GM12872 (cell line): ENCODE measurements around the gene AOPEP.
A peak's percentile ranks its signal among the peaks of the same experiment; 100 is the strongest.

Experiments used
- TF ChIP-seq, protein P1 (sequence below): IDR thresholded peaks from 3 replicates; pipeline ENCODE4 v1.5.1; 2011; ENCODE audit warnings: low read depth, mild to moderate bottlenecking, low read length, moderate library complexity; ENCODE audit not compliant: insufficient read depth

The AOPEP gene, protein sequence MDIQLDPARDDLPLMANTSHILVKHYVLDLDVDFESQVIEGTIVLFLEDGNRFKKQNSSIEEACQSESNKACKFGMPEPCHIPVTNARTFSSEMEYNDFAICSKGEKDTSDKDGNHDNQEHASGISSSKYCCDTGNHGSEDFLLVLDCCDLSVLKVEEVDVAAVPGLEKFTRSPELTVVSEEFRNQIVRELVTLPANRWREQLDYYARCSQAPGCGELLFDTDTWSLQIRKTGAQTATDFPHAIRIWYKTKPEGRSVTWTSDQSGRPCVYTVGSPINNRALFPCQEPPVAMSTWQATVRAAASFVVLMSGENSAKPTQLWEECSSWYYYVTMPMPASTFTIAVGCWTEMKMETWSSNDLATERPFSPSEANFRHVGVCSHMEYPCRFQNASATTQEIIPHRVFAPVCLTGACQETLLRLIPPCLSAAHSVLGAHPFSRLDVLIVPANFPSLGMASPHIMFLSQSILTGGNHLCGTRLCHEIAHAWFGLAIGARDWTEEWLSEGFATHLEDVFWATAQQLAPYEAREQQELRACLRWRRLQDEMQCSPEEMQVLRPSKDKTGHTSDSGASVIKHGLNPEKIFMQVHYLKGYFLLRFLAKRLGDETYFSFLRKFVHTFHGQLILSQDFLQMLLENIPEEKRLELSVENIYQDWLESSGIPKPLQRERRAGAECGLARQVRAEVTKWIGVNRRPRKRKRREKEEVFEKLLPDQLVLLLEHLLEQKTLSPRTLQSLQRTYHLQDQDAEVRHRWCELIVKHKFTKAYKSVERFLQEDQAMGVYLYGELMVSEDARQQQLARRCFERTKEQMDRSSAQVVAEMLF

DNA sequence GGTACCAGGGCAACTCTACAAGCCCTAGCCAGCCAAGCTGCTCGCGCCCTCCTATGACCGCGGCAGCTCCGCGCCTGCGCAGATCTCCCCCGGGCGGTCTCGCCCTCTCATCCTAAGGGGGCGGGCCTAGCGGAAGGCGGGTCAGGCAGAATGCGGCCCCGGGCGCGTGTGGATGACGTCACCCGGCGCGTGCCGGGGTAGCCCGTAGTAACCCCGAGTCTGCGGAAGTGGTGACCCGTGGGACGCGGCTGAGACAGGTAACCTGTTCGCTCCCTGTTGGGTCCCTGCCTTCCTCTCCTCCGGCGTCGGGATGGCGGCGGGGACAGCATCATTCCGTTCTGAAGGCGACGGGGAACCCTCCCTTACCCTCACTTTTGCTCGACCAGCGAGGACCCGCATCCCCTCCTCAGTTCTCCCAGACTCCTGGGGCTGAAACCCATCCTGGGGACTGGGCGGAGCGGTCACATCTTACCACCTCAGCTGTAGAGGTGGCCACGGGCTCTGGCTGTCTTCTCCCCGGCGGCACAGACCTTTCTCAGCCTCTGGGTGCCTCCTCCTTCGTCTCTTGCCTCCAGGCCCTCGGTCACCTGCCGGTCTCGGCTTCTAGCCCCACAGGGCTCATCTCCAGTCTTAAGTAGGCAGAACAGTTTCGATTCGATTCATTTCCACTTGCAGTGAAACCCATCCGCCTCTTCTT lies at the start of gene AOPEP:
TSS of gene AOPEP (plus strand) at position 205 of the 697 bp plus-strand sequence. CDS start 33,085 bp downstream, outside the sequence.
- TF ChIP-seq, protein P1, sequence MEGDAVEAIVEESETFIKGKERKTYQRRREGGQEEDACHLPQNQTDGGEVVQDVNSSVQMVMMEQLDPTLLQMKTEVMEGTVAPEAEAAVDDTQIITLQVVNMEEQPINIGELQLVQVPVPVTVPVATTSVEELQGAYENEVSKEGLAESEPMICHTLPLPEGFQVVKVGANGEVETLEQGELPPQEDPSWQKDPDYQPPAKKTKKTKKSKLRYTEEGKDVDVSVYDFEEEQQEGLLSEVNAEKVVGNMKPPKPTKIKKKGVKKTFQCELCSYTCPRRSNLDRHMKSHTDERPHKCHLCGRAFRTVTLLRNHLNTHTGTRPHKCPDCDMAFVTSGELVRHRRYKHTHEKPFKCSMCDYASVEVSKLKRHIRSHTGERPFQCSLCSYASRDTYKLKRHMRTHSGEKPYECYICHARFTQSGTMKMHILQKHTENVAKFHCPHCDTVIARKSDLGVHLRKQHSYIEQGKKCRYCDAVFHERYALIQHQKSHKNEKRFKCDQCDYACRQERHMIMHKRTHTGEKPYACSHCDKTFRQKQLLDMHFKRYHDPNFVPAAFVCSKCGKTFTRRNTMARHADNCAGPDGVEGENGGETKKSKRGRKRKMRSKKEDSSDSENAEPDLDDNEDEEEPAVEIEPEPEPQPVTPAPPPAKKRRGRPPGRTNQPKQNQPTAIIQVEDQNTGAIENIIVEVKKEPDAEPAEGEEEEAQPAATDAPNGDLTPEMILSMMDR = no peak

- TF ChIP-seq, protein P1 = no peak
Measured at GRCh38 chr9:94677929-94678328, 48.6 kb upstream of the AOPEP start.

GRCh38 chr9:94679587-94679986 lies 46.9 kb upstream of the AOPEP start:
- TF ChIP-seq, protein P1 = no peak

GRCh38 chr9:94680020-94680419 lies 46.5 kb upstream of the AOPEP start:
- TF ChIP-seq, protein P1 = no peak

DNA sequence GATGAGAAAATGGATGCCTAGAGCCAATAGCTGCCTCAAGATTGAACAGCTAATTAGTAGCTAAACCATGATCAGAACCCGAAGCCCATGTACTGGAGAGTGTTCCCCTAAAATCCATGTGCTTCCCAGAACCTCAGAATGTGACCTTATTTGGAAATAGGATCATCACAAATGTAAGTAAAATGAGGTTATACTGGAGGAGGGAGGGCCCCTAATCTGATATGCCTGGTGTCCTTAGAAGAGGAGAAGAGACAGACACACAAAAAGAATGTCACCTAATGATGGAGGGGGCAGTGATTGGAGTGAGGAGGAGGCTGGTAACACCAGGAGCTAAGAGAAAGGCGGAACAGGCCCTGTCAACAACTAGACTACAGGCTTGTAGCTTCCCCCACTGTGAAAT lies 45.9 kb upstream of the AOPEP start:
- TF ChIP-seq, protein P1 = no peak

DNA sequence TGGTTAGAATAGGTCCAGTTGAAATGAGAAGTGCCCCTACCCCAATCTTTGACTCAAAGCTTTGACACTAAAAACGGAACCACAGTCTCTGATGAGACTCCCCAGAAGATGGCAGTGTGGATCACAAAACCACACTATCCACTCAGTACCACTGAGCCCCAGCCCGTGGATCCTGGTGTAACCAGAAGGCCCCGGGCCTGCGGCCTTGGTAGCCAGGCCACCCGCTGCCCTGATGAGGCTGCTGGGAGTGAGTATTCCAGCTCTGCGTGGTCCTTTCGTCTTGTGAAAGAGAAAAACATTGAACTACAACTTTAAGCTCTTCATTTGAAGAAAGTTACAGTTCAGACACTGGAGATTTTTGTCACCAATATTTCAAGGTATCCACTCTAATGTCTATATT lies 45.0 kb upstream of the AOPEP start:
- TF ChIP-seq, protein P1 = peak; percentile 77

DNA sequence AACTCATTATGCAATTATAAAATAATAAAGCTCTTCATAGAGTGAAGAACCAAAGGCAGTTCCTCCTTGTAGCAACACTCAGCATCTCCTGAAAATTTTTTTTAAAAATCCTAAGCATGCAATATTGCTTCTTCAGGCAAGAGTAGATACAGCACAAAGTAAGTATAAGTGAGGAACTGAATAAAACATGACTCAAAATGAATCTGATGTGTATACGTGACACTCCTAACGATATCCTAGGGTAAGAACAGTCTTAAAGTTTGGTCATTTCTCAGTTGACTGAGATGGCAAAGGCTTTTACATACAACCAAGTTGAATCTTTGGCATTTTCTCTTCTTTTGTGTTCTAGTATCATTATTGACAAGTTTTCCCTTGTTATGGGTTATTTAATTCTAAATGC lies 41.1 kb upstream of the AOPEP start:
- TF ChIP-seq, protein P1 = no peak
